GM18951 (cell line): ENCODE data around the gene SOX18.

Source experiments
- POLR2A ChIP-seq: IDR thresholded peaks from 4 replicates; pipeline ENCODE4 v1.6.1; 2011; ENCODE audit warnings: mild to moderate bottlenecking; ENCODE audit not compliant: insufficient read length, insufficient read depth; ENCODE audit errors: extremely low read depth
- in situ Hi-C: fragments of 300-500 bp; cut with MboI; formaldehyde crosslinking; loops from one replicate; pipeline ENCODE4 v1.12.0; 2022; ENCODE audit warnings: low sequenced_read_pairs, mixed read lengths, inconsistent platforms; ENCODE audit not compliant: unreplicated experiment

SOX18 gene

DNA sequence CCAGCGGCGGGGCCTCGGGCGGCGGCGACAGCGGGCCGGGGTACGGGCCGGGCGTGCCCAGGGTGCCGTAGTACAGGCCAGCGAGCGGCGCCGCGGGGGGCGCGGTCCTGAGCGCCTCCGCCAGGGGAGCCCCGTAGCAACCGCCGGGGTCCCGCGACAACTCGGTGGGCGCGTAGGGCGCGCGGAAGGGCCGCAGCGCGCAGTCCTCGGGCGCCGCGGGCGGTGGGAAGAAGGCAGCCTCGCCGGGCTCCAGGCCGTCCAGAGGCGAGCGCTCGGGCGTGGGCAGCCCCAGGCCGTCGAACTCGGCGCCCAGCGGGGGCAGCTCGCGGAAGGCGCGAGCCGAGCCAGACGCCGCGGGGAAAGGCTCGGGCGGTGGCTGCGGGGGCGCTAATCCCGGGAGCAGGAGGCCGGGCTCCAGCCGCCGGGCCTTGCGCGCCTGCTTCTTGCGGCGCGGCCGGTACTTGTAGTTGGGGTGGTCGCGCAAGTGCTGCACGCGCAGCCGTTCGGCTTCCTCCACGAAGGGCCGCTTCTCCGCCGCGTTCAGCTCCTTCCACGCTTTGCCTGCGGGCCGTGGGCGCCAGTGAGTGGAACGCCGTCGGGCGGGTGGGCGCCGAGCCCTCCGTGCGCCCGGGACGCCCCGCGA, 916 bp downstream of the SOX18 start:
- no peak for TF ChIP-seq POLR2A
- in situ Hi-C loops, result no loop called here

DNA sequence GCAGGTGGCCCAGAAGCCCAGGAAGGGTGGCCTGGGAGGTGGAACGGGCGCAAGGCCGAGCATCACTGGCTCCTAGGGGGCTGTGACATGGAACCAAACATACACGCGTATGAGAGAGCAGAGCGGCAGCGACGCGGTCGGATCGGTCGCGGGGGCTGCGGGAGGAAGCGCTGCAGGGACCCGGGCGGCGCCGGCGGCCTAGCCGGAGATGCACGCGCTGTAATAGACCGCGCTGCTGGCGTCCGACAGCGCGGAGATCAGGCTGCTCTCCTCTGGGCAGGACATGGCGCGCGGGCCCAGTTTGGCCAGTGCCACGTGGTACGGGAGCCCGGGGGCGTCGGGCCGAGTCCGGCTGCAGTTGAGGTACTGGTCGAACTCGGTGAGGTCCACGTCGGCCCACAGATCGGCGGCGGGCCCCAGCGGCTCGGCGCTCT, 1.5 kb downstream of the SOX18 start:
- no peak for TF ChIP-seq POLR2A
- in situ Hi-C loops, result no loop called here

DNA sequence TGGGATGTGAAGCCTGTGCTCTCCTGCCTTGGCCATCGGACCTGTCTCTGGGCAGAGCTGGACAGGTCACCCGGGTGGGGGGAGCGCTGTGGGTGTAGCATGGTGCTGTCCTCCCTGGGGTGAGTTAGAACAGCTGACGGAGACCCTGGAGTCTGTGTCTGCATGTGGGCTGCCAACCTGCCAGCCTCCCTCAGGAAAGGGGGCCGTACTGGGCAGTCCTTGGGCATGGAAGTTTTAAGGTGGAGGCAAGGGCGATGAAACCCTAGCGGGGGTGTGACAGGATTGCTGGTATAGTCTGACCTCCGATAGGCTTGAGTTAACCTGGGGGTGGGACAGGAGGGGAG, 2.4 kb downstream of the SOX18 start:
- no peak for TF ChIP-seq POLR2A
- in situ Hi-C loops, result no loop called here

DNA sequence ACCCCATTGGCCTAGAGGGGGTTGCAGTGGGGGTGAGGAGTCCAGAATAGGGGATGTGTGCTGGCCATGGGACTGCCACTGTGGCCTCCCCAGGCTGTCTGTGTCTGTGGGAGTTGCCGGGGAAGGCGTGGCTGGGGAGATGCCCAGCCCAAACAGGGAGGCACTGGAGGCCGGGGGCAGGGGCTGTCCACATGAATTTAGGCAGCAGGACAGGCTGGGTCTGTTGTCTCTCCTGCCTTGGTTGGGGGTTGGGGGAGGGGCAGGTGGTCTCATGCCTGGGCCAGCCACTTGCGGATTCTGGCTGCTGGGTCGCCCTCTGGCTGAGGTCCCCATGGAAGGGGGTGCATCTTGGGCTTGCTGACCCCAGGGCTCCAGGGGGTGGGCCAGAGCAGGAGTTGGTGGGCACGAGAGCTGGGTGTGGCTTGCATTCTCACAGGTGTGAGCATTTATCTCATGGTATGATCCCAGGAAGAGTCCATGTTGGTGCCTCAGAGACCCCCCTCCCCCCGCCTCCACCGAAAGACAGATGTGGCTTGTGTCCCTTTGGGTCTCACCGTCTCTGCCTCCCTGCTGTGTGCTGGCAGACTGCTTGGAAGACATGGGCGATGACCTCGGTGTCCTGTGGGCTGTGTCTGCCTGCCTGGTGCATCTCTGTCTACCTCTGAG, 4.0 kb downstream of the SOX18 start:
- in situ Hi-C loops, result no loop called here
- TF ChIP-seq POLR2A, result no peak

DNA sequence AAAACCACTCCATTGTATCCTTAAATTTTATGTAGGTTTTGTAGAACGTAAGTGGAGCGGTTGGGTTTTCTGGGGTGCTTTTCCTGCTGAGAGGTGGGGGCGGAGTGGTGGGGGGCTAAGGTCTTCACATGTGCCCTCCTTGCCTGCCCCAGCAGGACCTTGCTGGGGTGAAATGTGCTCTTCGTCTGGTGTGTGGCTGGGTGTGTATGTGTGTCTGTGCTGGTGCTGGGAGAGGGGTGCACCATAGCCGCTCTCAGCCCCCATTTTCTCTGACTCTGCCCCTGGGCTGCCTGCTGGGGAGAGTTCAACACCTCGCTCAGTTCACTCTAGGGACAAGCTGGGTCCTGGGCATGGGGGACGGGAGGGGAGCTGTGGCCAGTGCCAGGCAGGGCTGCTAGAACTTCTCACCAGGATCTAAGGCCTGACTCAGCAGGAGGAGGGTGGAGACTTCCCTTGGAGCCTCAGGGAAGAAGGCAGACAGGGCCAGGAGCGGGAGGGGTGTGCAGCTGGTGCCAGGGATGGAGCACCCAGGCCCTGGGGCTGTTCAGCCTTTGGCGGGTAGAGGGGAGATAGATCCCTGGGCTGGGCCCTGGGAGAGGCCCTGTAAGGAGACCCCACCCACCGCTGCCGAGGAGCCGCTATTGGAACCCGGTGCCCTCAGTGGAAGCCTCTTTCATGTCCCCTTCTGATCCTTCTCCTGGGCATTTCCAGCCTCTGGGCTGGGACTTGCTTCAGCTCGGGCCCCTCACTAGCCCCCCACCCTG, 4.8 kb downstream of the SOX18 start:
- TF ChIP-seq POLR2A, result no peak
- in situ Hi-C loops, result no loop called here

DNA sequence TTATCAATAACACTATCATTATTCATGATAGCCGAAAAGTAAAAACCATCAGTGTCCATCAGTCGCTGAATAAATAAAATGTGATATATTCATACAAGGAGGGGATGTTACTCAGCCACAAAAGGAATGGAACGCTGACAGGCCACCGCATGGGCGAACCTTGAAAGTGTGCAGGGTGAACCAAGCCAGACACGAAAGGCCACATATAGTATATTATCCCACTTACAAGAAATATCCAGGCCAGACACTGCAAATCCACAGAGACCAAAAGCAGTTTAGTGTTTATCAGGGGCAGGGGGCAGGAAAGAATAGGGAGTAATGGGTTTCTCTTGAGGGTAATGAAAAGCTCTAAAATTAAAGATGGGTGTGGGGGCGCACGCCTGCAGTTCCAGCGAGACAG, 5.7 kb downstream of the SOX18 start:
- no peak for TF ChIP-seq POLR2A
- in situ Hi-C loops, result no loop called here

DNA sequence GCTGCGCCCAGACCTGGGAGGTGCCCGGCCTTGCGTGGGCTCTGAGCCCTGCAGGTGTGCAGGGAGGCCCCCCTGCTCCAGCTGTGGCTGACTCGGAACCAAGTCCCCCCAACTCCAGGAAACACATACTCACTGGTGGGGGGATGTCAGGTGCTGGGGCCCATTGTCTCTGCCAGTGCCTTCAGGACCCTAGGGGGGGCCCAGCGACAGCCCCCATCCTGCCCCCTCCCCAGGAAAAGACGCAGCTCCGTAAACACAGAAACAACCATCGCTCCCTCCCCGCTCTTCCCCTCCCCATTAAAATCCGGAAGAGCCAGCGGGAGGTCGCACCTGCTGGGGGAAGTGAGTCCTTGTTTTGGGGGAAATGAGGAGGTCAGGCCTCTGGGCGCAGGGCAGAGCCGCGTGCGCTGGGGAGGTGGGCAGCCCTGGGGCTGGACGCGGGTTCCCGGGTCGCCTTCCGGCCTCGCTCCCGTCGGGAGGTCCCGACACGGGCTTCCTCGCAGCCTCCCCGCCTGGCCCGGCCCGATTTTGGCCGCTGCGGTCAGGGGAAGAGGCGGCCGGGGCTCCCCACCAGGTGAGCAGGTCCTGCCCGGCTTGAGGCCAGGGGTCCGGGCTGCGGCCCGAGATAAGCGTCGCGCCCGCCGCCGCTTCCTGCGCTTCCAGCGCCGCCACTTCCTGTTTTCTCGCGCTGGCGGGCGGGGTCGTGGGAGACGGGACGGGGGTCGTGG, 7.2 kb downstream of the SOX18 start:
- in situ Hi-C loops, result no loop called here
- peak; percentile 38 for TF ChIP-seq POLR2A

DNA sequence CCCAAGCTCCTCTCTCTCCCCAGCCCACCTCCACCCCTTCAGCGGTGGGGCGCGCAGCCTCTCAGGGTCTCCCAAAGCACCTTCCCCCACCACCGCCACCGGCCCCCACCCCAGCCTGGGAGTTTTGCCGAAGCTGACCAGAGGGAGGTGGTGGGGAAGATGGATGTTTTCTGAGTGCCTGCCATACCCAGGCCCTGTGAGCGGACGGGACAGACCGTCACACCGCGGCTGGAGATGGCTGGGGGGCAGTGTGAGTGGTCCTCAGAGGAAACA, 7.7 kb downstream of the SOX18 start:
- no peak for TF ChIP-seq POLR2A
- in situ Hi-C loops, result no loop called here

DNA sequence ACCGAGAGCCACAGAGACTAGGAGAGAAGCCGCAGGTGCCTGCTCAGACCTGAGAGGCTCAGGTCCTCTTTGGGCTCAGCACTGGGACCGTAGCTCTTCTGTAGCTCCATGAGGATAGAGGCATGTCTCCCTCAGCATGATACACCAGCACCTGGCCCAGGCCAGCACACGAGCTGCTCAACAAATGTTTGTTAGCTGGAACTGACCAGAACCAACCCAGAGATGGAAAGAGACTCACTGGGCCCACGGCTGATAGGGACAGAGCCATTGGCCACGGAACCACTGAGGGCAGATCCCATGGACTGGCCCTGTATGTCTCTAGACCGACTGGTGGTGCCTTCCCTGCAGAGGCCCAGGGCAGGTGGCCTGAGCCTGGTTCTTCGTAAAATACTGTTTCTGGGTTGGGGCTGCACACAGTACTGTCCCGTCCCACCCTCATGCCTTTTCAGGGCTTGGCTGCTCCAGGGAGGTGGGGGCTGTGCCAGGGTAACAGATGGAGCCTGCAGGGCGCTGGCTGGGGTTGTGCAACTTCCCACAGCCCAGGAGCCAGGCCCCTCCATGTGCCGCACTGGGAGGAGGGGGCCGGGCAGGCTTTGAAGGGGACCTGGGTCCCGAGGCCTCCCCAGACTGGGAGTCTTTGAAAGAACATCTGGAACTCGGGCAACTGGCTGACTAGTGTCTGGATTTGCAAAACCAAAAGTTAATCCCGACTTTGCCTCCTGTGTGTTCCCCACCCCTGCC, 8.2 kb downstream of the SOX18 start:
- in situ Hi-C loops, result no loop called here
- no peak for TF ChIP-seq POLR2A

DNA sequence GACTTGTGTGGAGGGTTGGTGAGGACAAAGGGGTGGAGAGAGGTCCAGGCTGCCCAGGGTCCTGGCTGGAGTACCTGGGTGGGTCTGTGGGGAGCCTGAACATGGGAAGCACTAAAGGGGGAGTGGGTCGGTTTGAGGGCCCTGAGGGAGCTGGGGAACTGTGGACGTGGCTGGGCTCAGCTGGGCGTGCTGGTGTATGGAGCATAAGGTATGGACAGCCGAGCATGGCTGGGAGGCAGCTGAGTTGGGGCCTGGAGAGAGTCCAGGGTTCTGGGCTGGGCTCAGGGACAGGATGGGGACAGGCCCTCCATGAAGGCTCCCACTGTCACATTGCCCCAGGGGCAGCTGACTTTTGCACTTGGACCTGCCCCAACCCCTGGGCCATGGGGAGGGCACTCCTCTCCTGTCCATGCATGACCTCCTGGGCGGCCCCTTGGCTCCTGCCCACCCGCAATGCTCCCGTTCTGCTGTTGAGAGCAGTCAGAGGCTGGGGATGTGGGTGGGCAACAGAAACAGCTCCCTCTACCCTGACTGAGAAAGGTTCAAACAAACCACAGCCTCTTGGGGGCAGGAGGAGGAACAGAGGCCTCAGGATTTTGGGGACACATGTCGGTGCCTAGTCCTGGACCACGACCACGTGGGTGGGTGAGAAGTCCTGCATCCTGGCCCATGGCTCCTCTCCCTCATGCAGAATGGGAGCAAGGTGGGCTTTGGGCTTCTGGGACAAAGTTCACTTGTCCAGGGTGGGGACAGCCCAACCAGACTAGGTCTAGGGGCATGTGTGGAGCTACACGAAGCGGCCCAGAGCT, 9.0 kb downstream of the SOX18 start:
- no peak for TF ChIP-seq POLR2A
- in situ Hi-C loops, result no loop called here

DNA sequence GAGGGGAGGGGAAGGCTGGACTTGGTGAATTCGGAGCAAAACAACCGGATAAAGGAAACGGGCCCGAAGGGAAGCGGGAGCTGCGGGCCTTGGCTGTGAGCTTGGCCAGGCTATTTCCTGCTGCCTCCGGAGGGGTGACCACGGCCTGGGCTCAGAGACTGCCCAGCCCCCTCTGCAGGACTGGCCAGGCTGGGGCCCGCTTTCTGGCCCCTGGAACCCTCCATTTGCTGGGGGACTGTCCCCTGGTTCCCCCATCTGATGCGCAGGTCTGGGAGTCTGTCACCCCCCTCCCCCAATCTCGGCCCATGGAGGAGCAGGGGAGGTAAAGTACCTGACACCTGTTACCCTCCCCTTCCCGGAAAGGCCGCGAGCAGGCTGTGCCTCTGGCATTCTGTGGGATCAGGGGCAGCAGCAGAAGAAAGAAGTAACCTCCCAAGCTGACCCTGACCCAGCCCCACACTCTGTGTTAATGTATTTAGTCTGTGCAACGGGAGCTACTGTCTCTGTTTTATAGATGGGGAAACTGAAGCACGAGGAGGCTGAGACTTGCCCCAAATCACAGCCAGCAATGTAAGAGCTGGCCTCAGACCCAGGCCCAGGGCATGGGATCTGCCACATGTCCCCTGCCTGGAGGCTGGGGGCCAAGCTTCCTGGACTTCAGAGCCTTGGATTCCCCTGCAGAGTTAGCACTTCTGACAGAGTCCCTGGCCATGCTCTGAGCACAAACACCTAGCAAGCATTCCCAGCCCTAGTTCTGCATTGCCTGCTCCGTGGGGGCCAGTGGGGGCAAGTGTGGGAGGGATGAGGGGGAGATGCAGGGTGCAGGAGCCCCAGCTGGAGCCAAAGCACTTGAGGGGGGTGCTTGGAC, 9.9 kb downstream of the SOX18 start:
- TF ChIP-seq POLR2A, result no peak
- in situ Hi-C loops, result no loop called here

DNA sequence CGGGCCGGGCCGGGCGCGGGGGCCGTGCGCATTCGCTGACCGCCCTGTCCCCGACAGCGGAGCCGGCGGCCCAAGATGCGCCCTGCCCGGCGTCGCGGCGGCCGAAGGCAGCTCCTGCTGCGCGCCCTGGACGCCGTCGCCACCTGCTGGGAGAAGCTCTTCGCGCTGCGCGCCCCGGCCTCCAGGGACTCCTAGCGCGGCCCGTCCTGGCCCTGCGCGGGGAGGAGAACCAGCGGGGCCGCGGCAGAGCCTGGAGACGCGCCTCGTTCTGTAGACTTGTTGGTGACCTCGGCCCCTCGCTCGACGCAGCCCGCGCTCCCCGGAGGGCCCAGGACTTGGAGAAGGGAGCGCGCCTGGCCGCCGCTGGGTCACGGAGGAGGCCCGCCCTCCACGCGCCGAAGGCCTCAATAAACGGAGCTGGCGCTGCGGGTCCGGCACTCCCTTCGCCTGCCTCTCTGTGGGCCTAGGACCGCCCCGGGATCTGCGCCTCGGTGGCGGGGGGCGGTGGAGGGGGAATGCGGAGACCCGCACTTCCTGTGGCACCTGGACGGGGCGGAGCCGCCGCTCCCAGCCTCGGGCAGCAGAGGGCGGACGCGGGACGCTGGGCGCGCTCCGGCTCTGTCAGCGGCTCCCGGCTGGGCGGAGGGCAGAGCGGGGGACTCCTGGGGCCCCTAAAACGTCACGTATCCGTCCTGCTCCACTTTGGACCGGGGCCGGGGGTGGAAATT, 10.7 kb downstream of the SOX18 start:
- TF ChIP-seq POLR2A, result peak; percentile 44
- in situ Hi-C loops, result no loop called here
